GM12878 (cell line): Measurements from ENCODE around the gene NOD1. TPM values are rescaled to one million over a fixed set of nuclear protein-coding genes. Genes with fewer than 3 reads are reported as not detected.

Source experiments
- EED ChIP-seq: sonication (generic); IDR thresholded peaks from 2 replicates; pipeline ENCODE4 v1.6.1; 2016; ENCODE audit warnings: antibody characterized with exemption, low read depth
- EP300 ChIP-seq, 2 experiments: fragments of 150-350 bp in 1 of 2; IDR thresholded peaks; 2 replicates each; pipeline ENCODE4 v1.6.1; 2011 to 2012; ENCODE audit warnings: low read depth in 2 of 2, low read length in 2 of 2, borderline replicate concordance in 1 of 2, improper control_type of control experiment in 1 of 2, inconsistent platforms in 1 of 2; ENCODE audit not compliant: control insufficient read depth in 1 of 2
- HDAC2 ChIP-seq: fragments of 200-600 bp; sonication (generic); IDR thresholded peaks from 2 replicates; pipeline ENCODE4 v1.6.1; 2017
- IKZF2 ChIP-seq, 2 experiments: fragments of 450-650 bp; IDR thresholded peaks; 2 replicates each; pipeline ENCODE4 v1.6.1; 2017; ENCODE audit warnings: mild to moderate bottlenecking in 2 of 2, moderate library complexity in 2 of 2
- LARP7 ChIP-seq: fragments of 450-650 bp; IDR thresholded peaks from 2 replicates; pipeline ENCODE4 v1.6.1; 2017; ENCODE audit warnings: mild to moderate bottlenecking
- MEF2A ChIP-seq: IDR thresholded peaks from 2 replicates; pipeline ENCODE4 v1.6.1; 2011; ENCODE audit warnings: low read depth, mild to moderate bottlenecking, low read length, moderate library complexity; ENCODE audit not compliant: insufficient read depth
- NKRF ChIP-seq: fragments of 450-650 bp; conservative IDR thresholded peaks from 2 replicates; pipeline ENCODE4 v1.6.1; 2017; ENCODE audit warnings: mild to moderate bottlenecking, moderate library complexity
- NR2F1 ChIP-seq: fragments of 450-650 bp; conservative IDR thresholded peaks from 2 replicates; pipeline ENCODE4 v1.6.1; 2017; ENCODE audit warnings: mild to moderate bottlenecking
- POU2F2 ChIP-seq: IDR thresholded peaks from 3 replicates; pipeline ENCODE4 v1.6.1; 2011; ENCODE audit warnings: low read depth, mild to moderate bottlenecking, low read length, borderline replicate concordance
- RELB ChIP-seq: fragments of 450-650 bp; IDR thresholded peaks from 2 replicates; pipeline ENCODE4 v1.6.1; 2017; ENCODE audit warnings: low read depth, mild to moderate bottlenecking, moderate library complexity
- SMAD1 ChIP-seq: fragments of 450-650 bp; IDR thresholded peaks from 2 replicates; pipeline ENCODE4 v1.6.1; 2018; ENCODE audit warnings: mild to moderate bottlenecking, low read depth; ENCODE audit not compliant: partially characterized antibody
- ZNF592 ChIP-seq: fragments of 450-650 bp; IDR thresholded peaks from 2 replicates; pipeline ENCODE4 v1.6.1; 2017; ENCODE audit warnings: mild to moderate bottlenecking, moderate library complexity
- ZSCAN29 ChIP-seq: fragments of 450-650 bp; IDR thresholded peaks from 2 replicates; pipeline ENCODE4 v1.6.1; 2017; ENCODE audit warnings: mild to moderate bottlenecking, moderate library complexity
- polyA plus RNA-seq, 11 experiments: library from polyadenylated mRNA; depleted of rRNA in 4 of 11; unstranded in 6 of 11; stranded (reverse) in 5 of 11; fragments of >200 nt; fragmentation: Nextera tagmentation in 4 of 11; fragmentation: Illumina TruSeq in 1 of 11; extraction: Ambion mirVana in 4 of 11; extraction: Trizol in 1 of 11; gene quantifications; 1 replicate in 1 of 11; 2 replicates in 10 of 11; pipeline versions ENCODE4 v1.2.1 to v1.2.3, GENCODE V29; 2011 to 2016; ENCODE audit warnings: inconsistent platforms in 2 of 11, missing spikeins in 2 of 11, low read depth in 1 of 11
- total RNA-seq, 4 experiments: library from RNA; depleted of rRNA in 3 of 4; stranded (reverse); fragments of >200 nt in 3 of 4; fragmentation: Illumina TruSeq in 1 of 4; extraction: Trizol in 1 of 4; gene quantifications; 2 replicates each; pipeline versions ENCODE4 v1.2.1 to v1.2.3, GENCODE V29; 2013 to 2021

Gene NOD1
- total and polyA plus RNA-seq, 10 of the 15 experiments (the other 5 are each of a cell fraction or from before 2014, with no cell fraction given): 1.8 to 14.6 (median 8.9) TPM

- TF ChIP-seq ZNF592: no peak
- TF ChIP-seq POU2F2: no peak
- no peak for TF ChIP-seq NKRF
- TF ChIP-seq NR2F1: no peak
- no peak for TF ChIP-seq LARP7
- TF ChIP-seq ZSCAN29: no peak
- no peak for TF ChIP-seq EP300 (IDR thresholded peaks at IDR 0.05; ENCODE audit: borderline replicate concordance in 1 of 2, control insufficient read depth in 1 of 2, low read depth in 2 of 2, low read length in 2 of 2)
- no peak for TF ChIP-seq IKZF2 (IDR thresholded peaks at IDR 0.05)
- TF ChIP-seq SMAD1: no peak
- TF ChIP-seq MEF2A: no peak
- no peak for TF ChIP-seq EED
- no peak for TF ChIP-seq RELB
- TF ChIP-seq HDAC2: no peak
- TF ChIP-seq, all 136 proteins: peak for 0
Observed at GRCh38 chr7:30446266-30446665, 32.3 kb downstream of the NOD1 start (continued).
